ENCODE data around the gene PCSK4. TPM values are rescaled to one million over a fixed set of nuclear protein-coding genes. Genes with fewer than 3 reads are reported as not detected.

Gene PCSK4
- total RNA-seq, 6 experiments from 2014 or later: 0.34 to 1.2 (median 0.98) TPM

DNA sequence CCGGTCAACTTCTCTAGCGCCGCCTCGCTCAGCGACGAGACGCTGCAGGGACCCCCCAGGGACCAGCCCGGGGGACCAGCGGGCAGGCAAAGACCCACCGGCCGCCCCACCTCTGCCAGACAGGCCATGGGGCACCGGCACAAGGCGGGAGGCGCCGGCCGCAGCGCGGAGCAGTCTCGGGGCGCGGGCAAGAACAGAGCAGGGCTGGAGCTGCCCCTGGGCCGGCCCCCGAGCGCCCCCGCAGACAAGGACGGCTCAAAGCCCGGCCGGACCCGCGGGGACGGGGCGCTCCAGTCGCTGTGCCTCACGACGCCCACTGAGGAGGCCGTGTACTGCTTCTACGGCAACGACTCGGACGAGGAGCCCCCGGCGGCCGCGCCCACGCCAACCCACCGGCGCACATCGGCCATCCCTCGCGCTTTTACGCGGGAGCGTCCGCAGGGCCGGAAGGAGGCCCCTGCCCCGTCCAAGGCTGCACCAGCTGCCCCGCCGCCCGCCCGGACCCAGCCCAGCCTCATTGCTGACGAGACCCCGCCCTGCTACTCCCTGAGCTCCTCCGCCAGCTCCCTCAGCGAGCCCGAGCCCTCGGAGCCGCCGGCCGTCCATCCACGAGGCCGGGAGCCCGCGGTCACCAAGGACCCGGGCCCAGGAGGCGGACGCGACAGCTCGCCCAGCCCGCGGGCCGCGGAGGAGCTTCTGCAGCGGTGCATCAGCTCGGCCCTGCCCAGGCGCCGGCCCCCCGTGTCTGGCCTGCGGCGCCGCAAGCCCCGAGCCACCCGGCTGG, 22.5 kb downstream of the PCSK4 start:
- Mint-ChIP-seq H3K4me3 (no peak overlapping the region), H3K27ac (no peak overlapping the region), H3K9me3 (no peaks in the 10 kb centered on the region), H3K36me3 (ENCODE audit: low read depth) (no peaks in the 10 kb centered on the region), H3K4me1 (ENCODE audit: low read depth) (no peaks in the 10 kb centered on the region), H3K27me3 (ENCODE audit: insufficient read depth) (peaks cover 6% of the 10 kb centered on the region)
- TF ChIP-seq, protein P1, sequence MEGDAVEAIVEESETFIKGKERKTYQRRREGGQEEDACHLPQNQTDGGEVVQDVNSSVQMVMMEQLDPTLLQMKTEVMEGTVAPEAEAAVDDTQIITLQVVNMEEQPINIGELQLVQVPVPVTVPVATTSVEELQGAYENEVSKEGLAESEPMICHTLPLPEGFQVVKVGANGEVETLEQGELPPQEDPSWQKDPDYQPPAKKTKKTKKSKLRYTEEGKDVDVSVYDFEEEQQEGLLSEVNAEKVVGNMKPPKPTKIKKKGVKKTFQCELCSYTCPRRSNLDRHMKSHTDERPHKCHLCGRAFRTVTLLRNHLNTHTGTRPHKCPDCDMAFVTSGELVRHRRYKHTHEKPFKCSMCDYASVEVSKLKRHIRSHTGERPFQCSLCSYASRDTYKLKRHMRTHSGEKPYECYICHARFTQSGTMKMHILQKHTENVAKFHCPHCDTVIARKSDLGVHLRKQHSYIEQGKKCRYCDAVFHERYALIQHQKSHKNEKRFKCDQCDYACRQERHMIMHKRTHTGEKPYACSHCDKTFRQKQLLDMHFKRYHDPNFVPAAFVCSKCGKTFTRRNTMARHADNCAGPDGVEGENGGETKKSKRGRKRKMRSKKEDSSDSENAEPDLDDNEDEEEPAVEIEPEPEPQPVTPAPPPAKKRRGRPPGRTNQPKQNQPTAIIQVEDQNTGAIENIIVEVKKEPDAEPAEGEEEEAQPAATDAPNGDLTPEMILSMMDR (IDR thresholded peaks at IDR 0.05): no peak
- no peak for DNase-seq

DNA sequence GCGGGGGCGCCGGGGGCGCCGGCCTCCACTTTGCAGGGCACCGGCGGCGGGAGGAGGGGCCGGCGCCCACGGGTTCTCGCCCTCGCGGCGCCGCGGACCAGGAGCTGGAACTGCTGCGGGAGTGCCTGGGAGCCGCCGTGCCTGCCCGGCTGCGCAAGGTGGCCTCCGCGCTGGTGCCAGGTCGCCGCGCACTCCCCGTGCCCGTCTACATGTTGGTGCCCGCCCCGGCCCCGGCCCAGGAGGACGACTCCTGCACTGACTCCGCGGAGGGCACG, 23.0 kb downstream of the PCSK4 start:
- Mint-ChIP-seq H3K27me3 (ENCODE audit: insufficient read depth) (peaks cover 6% of the 10 kb centered on the region), H3K9me3 (no peaks in the 10 kb centered on the region), H3K4me1 (ENCODE audit: low read depth) (no peaks in the 10 kb centered on the region), H3K27ac (no peak overlapping the region), H3K36me3 (ENCODE audit: low read depth) (no peaks in the 10 kb centered on the region), H3K4me3 (no peak overlapping the region)
- TF ChIP-seq, protein P1 (IDR thresholded peaks at IDR 0.05): no peak
- no peak for DNase-seq

DNA sequence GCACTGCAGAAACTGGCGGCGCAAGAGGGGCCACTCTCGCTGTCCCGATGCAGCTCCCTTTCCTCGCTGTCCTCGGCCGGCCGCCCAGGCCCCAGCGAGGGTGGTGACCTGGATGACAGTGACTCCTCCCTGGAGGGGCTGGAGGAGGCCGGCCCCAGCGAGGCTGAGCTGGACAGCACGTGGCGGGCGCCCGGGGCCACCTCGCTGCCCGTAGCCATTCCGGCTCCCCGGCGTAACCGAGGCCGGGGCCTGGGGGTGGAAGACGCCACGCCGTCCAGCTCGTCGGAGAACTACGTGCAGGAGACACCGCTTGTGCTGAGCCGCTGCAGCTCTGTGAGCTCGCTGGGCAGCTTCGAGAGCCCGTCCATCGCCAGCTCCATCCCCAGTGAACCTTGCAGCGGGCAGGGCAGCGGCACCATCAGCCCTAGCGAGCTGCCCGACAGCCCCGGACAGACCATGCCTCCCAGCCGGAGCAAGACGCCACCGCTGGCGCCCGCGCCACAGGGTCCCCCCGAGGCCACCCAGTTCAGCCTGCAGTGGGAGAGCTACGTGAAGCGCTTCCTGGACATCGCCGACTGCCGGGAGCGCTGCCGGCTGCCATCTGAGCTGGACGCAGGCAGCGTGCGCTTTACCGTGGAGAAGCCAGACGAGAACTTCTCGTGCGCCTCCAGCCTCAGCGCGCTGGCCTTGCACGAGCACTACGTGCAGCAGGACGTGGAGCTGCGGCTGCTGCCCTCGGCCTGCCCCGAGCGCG, 23.5 kb downstream of the PCSK4 start:
- Mint-ChIP-seq H3K9me3 (no peaks in the 10 kb centered on the region), H3K4me1 (ENCODE audit: low read depth) (no peaks in the 10 kb centered on the region), H3K36me3 (ENCODE audit: low read depth) (no peaks in the 10 kb centered on the region), H3K27ac (no peak overlapping the region), H3K27me3 (ENCODE audit: insufficient read depth) (peaks cover 6% of the 10 kb centered on the region), H3K4me3 (no peak overlapping the region)
- no peak for DNase-seq
- TF ChIP-seq, protein P1 (IDR thresholded peaks at IDR 0.05): no peak

DNA sequence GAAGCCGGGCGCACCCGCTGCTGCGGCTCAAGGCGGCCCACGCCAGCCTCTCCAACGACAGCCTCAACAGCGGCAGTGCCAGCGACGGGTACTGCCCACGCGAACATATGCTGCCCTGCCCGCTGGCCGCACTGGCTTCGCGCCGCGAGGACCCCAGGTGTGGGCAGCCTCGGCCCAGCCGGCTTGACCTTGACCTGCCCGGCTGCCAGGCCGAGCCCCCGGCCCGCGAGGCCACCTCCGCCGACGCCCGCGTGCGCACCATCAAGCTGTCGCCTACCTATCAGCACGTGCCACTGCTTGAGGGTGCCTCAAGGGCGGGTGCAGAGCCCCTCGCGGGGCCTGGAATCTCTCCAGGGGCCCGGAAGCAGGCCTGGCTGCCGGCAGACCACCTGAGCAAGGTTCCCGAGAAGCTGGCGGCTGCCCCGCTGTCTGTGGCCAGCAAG, 24.1 kb downstream of the PCSK4 start:
- no peaks in the 10 kb centered on the region for H3K9me3 Mint-ChIP-seq
- TF ChIP-seq, protein P1 (IDR thresholded peaks at IDR 0.05): no peak
- H3K4me3 Mint-ChIP-seq: no peak overlapping the region
- H3K4me1 Mint-ChIP-seq (ENCODE audit: low read depth): no peaks in the 10 kb centered on the region
- no peaks in the 10 kb centered on the region for H3K36me3 Mint-ChIP-seq (ENCODE audit: low read depth)
- H3K27me3 Mint-ChIP-seq (ENCODE audit: insufficient read depth): peaks cover 5% of the 10 kb centered on the region
- H3K27ac Mint-ChIP-seq: no peak overlapping the region
- DNase-seq: no peak

DNA sequence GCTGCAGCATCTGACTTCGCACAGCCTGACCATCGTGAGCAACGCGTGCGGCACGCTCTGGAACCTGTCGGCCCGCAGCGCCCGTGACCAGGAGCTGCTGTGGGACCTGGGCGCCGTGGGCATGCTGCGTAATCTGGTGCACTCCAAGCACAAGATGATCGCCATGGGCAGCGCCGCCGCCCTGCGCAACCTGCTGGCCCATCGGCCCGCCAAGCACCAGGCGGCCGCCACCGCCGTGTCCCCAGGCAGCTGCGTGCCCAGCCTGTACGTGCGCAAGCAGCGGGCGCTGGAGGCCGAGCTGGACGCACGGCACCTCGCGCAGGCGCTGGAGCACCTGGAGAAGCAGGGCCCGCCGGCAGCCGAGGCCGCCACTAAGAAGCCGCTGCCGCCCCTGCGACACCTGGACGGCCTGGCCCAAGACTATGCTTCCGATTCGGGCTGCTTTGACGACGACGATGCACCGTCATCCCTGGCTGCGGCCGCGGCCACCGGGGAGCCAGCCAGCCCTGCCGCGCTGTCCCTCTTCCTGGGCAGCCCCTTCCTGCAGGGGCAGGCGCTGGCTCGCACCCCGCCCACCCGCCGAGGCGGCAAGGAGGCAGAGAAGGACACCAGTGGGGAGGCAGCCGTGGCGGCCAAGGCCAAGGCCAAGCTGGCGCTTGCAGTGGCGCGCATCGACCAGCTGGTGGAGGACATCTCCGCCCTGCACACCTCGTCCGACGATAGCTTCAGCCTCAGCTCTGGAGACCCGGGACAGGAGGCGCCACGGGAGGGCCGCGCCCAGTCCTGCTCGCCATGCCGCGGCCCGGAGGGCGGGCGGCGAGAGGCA, 24.7 kb downstream of the PCSK4 start:
- TF ChIP-seq, protein P1 (IDR thresholded peaks at IDR 0.05): peak; percentile 49
- Mint-ChIP-seq H3K27ac (no peak overlapping the region), H3K36me3 (ENCODE audit: low read depth) (no peaks in the 10 kb centered on the region), H3K9me3 (no peaks in the 10 kb centered on the region), H3K27me3 (ENCODE audit: insufficient read depth) (peaks cover 5% of the 10 kb centered on the region; the same call in 1 of the 2 replicates), H3K4me1 (ENCODE audit: low read depth) (no peaks in the 10 kb centered on the region), H3K4me3 (no peak overlapping the region)
- no peak for DNase-seq
